Anterior cingulate cortex (tissue), 58 donors: ENCODE results near the gene NDUFS6.

ENCODE experiments used
- DNase-seq, 58 donors: peaks; one replicate each; lab custom pipeline; 2025; lab: John Stamatoyannopoulos, UW

Gene NDUFS6

DNA sequence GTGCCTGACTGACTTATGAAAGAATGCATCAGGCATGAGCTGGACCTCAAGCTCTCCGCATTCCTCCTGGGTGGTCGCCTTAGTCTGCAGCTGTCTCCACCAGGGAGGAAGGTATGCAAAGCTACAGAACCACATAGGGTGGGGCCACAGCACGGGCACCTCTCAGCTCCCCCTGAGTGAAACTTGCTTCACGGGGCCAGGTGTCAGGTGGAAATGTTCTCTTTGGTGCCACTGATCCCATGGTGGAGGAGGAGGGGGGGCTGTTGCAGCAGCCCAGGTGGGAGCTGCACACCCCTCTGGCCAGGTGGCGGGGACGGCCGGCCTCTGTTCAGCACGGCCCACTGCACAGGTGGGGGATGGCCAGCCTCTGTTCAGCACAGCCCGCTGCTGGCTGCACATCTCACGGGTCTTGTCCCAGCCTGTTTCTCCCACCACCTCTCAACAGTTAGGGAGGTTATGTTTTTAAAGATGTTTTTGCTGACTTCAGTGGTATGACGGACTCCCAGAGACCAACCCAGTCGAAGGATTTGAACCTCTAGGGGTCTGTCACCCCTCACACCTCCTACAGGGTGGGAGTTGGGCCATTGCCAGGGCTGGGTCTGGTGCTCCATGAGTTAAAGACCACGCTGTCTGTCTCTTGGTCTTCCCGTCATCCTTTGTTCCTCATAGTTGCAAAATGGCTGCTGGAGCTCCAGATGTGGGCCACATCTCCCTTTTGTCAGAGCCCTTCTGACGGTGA, 35.9 kb upstream of the NDUFS6 start:
- DNase-seq: no peak

DNA sequence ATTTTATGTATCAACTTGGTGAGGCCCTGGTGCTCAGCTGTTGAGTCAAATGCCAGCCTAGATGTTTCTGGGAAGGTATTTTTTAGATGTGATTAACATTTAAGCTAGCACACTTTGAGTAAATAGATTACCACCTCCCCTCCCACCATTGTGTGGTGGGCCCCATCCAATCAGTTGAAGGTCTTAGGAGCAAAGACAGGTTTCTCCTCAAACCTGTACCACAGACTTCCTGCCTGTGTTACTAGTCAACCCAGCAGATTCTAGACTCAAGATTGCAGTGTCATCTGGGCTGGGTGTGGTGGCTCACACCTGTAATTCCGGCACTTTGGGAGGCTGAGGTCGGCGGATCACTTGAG, 35.3 kb upstream of the NDUFS6 start:
- no peak for DNase-seq

DNA sequence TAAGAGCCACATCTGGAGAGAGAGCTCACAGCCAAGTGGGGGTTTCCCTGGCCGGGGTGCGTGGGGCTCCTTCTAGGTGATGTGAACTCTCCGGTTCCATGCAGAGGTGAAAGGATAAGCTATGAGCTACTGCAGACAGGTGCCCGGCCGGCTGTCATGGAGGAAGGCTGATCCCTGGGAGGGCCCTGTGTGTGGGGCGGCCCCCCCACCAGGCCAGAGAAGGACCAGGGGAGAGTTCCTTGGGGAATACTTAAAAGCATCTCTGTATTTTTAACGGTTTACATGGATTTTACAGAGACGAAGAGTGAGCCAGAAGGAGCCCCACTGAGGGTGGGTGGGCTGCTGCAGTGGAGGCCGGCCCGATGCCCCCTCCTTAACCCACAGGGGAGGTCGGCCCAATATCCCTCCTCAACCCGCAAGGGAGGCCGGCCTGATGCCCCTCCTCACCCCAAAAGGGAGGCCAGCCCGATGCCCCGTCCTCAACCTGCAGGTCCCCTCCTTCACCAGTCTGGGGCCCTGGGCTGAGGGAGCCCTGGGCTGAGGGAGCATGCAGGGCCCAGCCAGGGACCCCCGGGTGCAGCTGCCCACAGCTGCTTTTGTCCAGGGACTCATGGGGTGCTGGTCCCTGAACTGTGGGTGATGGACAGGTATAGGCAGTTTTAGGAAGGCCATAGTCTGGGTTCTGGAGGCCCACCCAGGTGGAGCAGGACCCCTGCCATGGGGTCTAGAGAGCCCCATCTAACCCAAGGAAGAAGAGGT, 33.5 kb upstream of the NDUFS6 start:
- no peak for DNase-seq

DNA sequence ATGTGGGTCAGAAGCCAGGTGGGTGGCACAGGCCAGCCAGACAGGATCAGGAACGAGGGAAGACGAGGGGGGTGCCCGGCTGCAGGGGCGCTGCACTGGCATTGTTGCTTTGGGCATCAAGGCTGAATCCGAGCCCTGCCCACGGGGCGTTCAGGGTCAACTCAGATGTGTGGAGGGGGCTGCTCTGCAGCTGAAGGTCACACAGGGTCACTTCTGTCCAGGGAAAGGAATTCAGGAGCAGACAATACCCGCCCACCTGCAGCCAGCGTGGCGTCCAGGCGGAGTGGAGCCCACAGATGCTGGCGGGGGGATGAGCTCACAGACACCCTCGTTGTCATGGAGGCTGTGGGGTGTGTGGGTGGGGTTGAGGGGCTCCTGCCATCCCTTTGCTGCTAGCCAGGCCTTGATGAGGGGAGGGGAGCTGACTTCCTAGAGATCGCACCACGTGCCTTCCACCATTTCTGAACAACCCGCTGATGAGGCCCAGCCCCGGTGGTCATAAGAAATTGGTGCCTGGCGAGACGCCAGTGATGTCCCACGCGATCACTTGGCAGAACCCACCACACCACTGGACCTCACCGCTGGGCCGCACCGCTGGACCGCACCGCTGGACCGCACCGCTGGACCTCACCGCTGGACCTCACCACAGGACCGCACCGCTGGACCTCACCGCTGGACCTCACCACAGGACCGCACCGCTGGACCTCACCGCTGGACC, 32.8 kb upstream of the NDUFS6 start:
- no peak for DNase-seq

DNA sequence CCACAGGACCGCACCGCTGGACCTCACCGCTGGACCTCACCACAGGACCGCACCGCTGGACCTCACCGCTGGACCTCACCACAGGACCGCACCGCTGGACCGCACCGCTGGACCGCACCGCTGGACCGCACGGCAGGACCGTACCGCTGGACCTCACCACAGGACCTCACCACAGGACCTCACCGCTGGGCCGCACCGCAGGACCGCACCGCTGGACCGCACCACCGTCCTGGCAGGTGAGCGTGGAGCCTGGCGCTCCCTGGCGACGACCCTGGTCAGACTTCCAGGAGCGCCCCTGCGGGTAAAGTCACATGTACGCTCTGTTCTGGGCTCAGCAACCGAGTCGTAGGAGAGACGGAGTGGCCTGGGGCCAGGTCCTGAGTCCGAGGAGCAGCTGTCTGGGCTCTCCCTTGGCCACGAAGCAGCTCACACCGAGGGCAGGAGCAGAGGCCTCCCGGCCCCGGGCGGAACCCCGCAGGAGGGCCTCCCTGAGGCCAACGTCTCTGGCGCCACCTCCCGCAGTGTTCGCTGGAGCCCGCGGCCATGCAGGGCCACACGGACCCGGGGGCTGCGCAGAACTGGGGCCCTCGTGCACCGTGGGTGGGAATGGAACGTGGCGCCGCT, 32.1 kb upstream of the NDUFS6 start:
- no peak for DNase-seq

DNA sequence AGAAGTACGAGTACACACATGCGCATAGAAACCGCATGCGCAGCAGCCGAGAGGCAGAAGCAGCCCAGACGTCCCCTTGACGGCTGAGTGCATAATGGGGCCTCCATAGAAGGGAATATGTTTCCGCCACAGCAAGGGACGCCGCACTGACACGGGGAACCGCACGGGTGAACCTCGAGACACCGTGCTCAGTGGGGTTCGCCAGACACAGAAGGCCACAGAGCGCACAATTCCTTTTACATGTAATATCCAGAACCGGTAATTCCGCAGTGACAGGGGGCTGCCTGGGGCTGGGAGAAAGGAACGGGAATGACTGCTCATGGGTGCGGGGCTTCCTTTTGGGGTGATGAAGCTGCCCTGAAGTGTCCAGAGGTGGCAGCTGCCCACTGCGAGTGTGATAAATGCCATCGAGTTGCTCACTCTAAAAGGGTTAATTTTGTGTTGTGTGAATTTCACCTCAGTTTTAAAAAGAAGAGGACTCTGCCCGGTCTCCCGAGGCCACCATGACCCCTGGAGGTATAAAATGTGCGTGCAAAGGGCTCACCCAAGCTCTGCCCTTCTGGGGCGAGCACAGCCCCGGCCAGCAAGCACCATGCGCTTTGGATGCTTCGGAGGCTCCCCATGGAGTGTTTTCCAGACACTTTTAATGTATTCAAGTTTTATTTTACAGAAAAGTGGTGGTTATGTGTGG, 31.3 kb upstream of the NDUFS6 start:
- DNase-seq: no peak

DNA sequence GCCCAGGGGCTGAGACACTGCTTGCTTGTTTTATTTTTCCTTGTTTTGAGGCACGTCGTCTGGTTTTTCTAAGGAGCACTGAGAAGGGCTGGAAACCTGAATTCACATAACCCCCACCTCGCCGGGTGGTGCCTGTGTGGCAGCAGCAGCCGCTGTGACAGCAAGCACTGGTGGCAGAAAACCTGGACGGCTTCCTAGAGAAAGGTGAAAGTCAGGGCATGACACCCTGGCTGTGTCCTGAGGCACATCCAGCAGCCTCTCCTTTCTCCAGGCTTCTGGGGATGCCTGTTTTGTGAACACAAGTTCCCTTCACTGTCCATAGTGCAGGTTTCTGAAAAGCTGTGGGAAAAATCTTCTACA, 30.8 kb upstream of the NDUFS6 start:
- no peak for DNase-seq

DNA sequence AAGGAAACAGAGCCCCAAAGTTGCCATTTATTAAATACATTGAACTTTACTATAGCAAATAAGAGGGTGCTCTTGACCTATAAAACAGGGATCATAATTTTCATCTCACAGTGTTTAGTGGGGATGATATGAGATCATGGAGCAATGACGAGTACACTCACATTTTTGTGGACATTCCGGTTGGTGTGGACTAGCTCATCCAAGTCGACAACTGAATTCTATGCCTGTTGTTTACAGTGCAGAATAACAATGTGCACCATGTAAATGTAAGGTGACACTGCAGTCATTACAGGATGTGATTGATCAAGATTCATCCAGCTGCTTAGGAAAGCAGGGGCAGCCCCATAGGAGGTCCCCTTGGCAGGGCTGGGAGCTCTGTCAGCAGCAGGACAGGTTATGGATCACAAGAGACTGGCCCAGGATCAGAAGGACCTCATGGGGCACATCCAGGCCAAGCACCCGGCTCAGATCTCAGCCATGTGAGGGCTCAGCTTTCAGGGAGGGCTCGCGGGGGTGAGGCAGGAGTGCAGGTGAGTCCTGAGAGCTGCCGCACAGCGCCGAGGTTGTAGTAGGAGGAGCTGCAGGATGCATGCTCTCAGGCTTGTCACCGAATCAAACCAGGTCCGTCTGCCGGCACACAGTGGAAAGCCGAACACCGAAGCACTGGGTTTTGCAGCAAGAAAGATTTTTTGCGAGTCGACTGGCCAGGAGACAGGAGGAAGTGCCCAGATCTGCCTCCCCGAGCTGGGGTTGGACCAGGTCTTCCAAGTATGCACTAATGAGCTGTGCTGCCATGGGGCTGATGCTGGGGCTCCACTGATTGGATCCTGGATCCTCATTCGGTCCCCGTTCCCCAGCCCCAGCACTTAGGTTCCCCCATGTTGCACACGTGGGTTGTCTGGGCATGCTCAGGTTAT, 29.8 kb upstream of the NDUFS6 start:
- no peak for DNase-seq

DNA sequence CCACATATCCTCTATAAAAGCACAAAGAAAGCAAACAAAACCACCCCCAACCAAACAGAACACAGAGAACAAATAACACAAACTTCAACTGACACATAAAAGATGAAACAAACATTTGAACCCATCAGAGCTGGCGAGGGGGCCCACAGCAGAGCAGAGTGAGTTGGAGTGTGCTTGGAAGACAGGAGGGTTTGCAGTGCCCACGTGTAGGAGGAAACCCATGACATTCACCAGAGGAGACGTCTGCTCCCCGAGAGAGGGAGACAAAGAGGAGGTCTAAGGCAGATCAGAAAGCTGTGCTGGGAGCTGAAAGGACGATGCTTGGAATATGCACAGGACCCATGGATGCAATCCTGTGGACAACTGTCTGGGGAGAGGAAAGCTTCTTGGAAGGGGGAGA, 28.6 kb upstream of the NDUFS6 start:
- DNase-seq: no peak

DNA sequence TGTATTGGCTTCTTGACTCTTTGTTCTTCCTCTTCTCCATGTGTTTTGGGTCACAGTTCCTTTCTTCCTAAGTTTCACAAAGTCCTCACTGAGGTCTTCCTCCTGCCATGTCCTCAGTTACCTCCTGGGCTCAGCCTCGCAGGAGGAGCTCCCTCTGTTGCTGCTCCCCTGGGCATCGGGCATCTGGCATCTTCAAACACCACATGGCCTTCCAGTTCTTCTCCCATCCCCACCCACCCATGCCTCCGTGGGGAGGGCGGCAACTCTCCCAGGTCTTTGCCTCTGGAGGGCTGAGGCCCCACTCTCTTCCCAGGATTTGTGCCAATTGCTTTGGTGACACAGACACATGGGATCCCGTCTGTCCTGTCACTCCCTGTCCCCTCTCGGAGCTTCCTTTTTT, 24.4 kb upstream of the NDUFS6 start:
- no peak for DNase-seq

DNA sequence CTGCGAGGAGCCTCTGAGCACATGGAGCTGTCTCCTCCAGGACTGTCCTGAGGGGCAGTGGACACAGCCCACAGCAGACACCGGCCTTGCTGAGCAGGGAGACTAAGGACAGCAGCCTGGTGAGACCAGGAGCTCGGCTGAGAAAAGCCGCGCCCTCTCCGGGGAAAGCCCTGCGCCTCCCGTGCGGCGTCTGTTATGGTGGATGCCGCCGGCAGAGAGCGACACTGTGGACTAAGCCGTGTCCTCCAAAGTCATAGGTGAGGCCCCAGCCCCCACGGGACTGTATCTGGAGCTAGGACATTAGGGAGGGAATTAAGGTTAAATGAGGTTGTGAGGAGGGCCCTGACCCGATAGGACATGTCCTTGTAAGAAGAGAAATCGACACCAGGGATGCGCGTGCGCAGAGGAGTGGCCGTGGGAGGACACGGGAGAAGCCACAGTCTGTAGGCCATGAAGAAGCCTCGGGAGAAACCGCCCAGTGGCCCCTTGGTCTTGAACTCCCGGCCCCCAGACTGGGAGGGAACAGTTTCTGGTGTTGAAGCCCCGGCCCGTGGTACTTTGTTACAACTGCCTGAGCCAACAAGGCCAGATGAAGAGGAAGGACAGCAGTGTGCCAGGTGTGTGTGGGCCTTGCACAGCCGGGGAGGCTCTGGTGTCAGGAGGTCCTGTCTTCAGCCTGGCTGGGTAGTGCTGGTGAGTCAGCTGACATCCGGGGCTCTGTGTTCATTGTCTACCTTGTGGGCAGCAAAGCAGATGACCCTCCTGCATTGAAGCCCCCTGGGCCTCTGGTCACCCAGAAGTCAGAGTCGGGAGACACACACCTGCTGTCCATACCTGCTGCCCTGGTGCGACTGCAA, 23.7 kb upstream of the NDUFS6 start:
- DNase-seq: no peak

DNA sequence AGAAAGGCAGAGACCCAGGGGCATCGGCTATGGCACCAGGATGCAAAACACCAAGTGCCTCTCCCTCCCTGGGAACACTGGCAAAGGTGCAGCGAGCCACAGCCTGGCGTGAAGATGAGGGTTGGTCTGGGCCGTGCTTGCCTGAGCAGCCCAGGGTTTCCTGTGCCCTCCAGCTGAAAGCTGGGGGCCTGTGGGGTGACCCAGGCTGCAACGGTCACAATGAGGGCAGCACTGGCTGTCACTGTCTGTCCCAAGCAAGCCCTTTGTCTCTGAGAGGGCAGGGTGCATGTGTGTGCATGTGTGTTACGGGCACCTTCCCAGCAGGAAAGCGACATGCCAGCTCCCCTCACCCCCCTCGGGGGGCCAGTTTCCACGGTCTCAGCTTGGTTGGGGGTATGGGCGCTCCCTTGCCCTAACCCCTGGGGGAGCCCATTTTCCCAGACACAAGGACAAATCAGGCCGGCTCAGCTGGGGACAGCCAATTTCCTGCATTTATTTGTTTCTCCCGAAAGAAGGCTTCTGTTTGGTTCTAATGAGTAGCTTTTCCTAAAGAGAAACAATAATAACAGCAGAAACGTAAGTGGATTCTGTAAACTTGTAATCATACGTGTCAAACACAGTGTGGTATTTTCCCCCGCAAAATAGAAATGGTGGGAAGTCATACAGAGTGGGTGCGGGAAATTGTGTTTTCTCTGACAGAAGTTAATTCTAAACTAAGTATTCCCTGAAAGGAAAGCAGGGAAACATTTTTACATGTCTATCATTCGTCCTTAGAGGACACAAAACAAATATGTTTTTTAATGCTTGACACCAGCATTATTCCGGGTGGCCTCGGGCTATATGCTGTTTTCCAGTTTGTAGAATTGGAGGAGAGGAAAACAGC, 22.8 kb upstream of the NDUFS6 start:
- DNase-seq: no peak

DNA sequence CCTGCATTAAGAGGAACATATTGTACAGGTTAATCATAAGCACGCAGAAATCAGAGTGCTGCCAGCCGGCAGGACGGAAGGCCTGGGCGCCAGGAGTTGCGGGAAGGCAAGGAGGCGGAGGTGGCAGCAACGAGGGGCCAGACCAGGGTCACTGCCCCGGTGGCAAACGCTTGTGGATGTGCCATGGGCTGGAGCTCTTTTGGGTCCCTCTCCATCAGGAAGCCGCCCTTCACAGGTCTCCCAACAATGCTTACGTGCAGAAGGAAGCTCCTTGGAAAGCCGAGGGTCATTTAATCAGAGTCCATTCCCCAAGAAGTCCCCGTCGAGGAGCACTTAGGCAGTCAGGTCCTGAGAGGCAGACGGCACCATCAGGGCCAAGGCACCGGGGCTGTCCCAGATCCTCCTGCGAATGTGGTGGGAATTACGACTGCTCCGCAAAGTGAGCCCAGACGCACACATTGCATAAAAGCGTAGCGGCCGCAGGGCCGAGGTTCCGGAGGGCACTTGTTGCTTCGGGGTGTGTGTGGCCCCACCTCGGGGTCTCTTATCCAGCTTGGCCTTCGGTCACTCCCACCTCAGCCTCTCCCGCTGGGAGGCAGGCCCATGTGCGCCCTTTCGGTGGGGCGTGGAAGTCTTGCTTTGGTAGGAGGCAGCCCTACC, 22.1 kb upstream of the NDUFS6 start:
- DNase-seq: no peak

DNA sequence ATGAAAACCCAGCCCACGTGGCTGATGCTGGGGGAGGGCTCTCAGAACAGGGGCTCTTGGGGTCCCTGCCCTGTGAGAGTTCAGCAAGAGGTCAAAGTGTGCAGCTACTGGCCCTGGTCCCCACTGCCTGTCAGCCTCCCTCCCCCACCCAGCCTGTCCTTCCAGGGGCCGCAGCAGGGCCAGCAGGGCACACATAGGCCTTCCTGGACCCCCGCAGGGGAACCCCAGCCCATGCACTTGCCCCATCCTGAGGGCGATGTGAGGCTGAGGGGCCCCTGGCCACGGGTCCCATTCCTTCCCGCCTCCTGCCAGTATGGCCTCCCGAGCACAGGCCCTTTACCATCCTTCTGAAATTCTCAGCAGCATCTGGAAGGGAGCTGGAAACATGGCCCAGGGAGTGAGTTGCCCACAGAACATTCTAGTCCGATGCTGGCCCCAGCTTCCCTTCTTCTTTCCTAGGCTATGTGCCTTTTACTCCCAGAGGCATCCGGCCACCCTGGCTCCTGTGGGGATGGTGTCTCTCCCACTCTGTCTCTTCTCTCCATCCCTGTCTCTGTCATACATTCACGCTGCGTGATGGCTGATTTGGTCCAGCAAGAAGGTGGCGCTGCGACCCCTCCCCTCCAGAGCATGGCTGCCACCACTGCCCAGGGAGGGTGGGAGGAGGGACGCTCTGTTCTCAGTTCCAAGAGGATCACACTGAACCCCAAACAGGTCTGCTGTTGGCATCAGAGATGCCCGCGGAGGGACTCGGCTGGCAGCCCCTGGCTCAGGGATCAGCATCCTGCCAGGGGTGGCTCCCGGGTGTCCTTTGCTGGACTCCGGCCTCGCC, 21.2 kb upstream of the NDUFS6 start:
- DNase-seq: no peak

DNA sequence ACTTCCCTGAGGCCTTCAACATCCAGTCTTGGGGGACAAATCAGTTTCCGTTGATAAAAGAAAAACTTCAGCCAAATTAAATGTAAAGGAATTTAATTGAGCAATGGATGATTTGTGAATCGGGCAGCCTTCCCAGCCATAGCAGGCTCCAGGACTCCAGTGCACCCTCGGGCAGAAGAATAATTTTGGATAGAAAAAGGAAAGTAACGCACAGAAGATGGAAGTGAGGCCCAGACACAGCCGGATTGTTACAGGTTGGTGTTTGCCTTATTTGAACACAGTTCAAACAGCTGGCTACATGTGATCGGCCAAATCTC, 20.6 kb upstream of the NDUFS6 start:
- DNase-seq: no peak

DNA sequence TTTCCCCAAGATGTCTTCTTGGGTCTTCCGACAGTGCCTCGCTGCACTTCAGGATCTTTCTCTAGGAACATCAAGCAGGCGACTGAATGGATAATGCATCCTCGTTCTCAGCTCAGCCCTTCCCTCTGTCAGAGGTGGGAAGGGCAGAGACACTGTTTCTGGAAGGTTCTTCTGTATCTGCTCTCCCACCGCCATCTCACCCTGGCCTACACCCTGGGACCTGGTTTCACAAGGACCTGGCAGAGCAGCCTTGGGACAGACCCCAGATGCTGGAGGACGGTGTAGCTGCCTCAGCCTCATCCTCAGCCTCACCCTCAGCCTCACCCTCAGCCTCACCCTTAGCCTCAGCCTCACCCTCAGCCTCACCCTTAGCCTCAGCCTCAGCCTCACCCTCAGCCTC, 20.1 kb upstream of the NDUFS6 start:
- no peak for DNase-seq
